WTC11 (cell line): ENCODE measurements around the gene DNAH7.

Experiments used
- CREB1 ChIP-seq: sonication (generic); formaldehyde crosslinking; IDR thresholded peaks from 2 replicates; pipeline ENCODE4 v1.8.0; 2023; ENCODE audit warnings: mild to moderate bottlenecking, missing genetic modification reagents
- CTCF ChIP-seq: fragments of 200-600 bp; IDR thresholded peaks from 2 replicates; pipeline ENCODE4 v1.8.0; 2022; ENCODE audit warnings: antibody characterized with exemption
- IRF2 ChIP-seq: sonication (generic); formaldehyde crosslinking; IDR thresholded peaks from 2 replicates; pipeline ENCODE4 v1.8.0; 2022; ENCODE audit warnings: low read depth, missing genetic modification reagents, borderline replicate concordance
- MAX ChIP-seq: sonication (generic); formaldehyde crosslinking; IDR thresholded peaks from 2 replicates; pipeline ENCODE4 v1.8.0; 2022; ENCODE audit warnings: mild to moderate bottlenecking, missing genetic modification reagents
- NFYB ChIP-seq: sonication (generic); formaldehyde crosslinking; conservative IDR thresholded peaks from 2 replicates; pipeline ENCODE4 v1.8.0; 2022; ENCODE audit warnings: low read depth, missing genetic modification reagents
- TEAD1 ChIP-seq: sonication (generic); formaldehyde crosslinking; IDR thresholded peaks from 2 replicates; pipeline ENCODE4 v1.8.0; 2022; ENCODE audit warnings: mild to moderate bottlenecking, missing genetic modification reagents
- TP53 ChIP-seq: sonication (generic); formaldehyde crosslinking; IDR thresholded peaks from 2 replicates; pipeline ENCODE4 v1.8.1; 2023; ENCODE audit warnings: mild to moderate bottlenecking, missing genetic modification reagents
- USF1 ChIP-seq: sonication (generic); formaldehyde crosslinking; IDR thresholded peaks from 2 replicates; pipeline ENCODE4 v1.8.0; 2022; ENCODE audit warnings: mild to moderate bottlenecking, missing genetic modification reagents
- ZBTB43 ChIP-seq: sonication (generic); formaldehyde crosslinking; IDR thresholded peaks from 2 replicates; pipeline ENCODE4 v1.8.1; 2023; ENCODE audit warnings: mild to moderate bottlenecking, missing genetic modification reagents
- ZNF263 ChIP-seq: sonication (generic); formaldehyde crosslinking; IDR thresholded peaks from 2 replicates; pipeline ENCODE4 v1.8.1; 2022; ENCODE audit warnings: low read depth, mild to moderate bottlenecking, moderate library complexity, missing genetic modification reagents

- TF ChIP-seq USF1 (no peak), ZNF263 (no peak), CREB1 (no peak), ZBTB43 (CRISPR knock-in tag) (no peak), TP53 (CRISPR knock-in tag) (no peak), CTCF (no peak), MAX (CRISPR knock-in tag) (no peak), IRF2 (CRISPR knock-in tag) (no peak), NFYB (CRISPR knock-in tag) (no peak), TEAD1 (CRISPR knock-in tag) (no peak)
Measured at GRCh38 chr2:195695002-195695631, 373.5 kb downstream of the DNAH7 start.
